Left renal pelvis (tissue), 4 donors: ENCODE measurements around the gene JCAD. TPM values are rescaled to one million over a fixed set of nuclear protein-coding genes. Genes with fewer than 3 reads are reported as not detected.
"Not testable (repeated sequence)": the region's sequence is repeated elsewhere in the genome, so short reads cannot be mapped to it uniquely, and the experiment has no call there.

Experiments
- DNase-seq, 4 donors: peaks; one replicate each; pipeline ENCODE4 v3.0.0-alpha.2; 2013; ENCODE audit warnings: low read depth in 4 of 4, low spot score in 3 of 4
- polyA plus RNA-seq, 4 donors: library from polyadenylated mRNA; unstranded; fragments of 120-200 nt; gene quantifications; one replicate each; pipeline ENCODE4 v1.2.1, GENCODE V29; 2013; ENCODE audit not compliant: insufficient read length in 4 of 4

Gene JCAD
- polyA plus RNA-seq, 4 donors = 23.8 to 68.2 (median 31.5) TPM

DNA sequence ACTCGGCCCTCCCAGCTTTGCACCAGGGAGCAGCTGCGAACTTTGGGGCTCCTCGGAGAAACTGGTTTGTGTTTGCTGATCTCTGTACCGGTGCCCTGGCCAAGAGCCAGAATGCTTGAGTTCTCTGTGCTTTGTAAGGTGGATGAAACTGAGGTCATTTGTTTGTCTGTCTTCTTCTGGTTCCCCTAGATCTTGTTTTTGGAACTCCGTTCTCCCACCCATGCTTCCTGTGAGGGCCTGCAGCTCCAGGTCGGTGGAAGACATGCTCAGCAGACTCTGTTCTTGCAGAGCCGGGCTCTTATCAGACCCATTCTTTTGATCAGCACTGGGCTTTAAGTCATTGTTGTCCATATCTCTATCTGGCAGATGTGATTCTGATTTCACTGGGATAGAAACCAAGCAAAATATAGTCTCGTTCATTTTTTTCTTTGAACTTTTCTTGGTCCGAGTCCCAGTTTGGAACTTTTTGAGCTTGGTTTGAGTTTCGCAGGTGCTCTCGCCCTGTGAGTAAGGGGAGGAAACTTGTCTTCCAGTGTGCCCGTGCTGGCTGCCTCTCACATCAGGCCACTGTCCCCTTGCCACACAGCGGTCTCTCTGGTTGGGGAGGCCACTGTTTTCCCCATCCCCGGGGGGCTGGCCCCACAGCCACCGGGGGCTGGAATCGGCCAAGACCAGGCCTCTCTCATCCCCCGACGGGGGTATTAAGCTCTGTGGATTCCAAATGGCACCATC is 31.2 kb downstream of the JCAD start:
- DNase-seq = no peak

- DNase-seq = no peak
Measured at GRCh38 chr10:30027057-30028005, 32.1 kb downstream of the JCAD start.

- DNase-seq = no peak
Measured at GRCh38 chr10:30026578-30026977, 32.8 kb downstream of the JCAD start.

GRCh38 chr10:30026080-30026479 is 33.3 kb downstream of the JCAD start:
- no peak for DNase-seq

- not testable (repeated sequence) for DNase-seq
Measured at GRCh38 chr10:30025428-30025827, 34.0 kb downstream of the JCAD start.

DNA sequence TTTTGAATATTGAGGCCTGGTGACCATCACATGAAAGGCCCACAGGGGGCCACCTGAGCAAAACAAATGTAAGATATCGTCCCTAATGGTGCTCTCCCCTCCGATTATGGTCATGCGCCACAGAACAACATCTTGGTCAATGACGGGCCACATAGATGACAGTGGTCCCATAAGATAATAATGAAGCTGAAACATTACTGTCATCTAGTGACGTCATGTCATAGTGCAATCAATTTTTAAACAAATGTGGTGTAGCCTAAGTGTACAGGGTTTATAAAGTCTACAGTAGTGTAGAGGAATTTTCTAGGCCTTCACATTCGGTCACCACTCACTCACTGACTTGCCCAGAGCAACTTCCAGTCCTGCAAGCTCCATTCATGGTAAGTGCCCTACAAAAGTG is 36.8 kb downstream of the JCAD start:
- DNase-seq = no peak

GRCh38 chr10:30019468-30019867 is 39.9 kb downstream of the JCAD start:
- no peak for DNase-seq

GRCh38 chr10:30018496-30018895 is 40.9 kb downstream of the JCAD start:
- DNase-seq = no peak

DNA sequence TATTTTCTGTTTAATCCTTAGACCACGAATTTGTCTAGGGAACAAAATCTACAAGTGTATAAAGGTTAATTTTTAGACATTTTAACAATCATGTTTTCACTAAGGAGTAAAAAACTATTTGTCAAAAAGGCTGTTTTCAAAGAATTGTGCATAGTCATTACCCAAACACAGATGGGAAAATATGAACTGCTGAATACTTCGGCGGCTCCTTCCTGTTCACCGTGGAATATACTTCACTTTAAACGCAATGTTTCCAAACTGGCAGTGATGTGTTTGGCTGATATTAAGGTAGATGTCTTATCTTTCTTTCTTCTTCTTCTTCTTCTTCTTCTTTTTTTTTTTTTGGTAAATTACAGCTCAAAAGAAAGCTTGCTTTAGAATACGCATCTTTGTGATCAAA is 41.4 kb downstream of the JCAD start:
- no peak for DNase-seq

GRCh38 chr10:30017556-30017955 is 41.8 kb downstream of the JCAD start:
- DNase-seq = no peak

GRCh38 chr10:30014511-30014910 is 44.9 kb downstream of the JCAD start:
- DNase-seq = no peak

DNA sequence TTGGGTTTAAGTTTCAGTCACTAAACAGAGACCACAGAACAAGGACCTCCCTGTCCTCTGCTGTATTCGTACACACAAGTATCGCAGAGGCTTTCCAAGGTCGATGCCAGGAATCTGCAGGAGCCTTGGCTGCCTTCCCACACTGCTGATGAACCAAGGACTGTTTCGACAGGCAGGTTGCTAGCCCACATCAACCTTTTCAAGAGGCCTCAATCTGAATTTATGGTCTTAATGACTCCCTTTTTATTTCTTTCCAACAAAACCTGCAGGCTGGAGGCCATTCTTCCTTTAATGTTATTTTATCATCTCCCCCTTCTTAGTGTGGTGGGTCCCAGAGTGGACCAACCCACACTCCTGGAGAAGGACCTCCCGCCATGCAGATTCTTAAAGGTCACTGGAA is 45.6 kb downstream of the JCAD start:
- DNase-seq = no peak

GRCh38 chr10:30011956-30012647 is 47.3 kb downstream of the JCAD start:
- DNase-seq = no peak

DNA sequence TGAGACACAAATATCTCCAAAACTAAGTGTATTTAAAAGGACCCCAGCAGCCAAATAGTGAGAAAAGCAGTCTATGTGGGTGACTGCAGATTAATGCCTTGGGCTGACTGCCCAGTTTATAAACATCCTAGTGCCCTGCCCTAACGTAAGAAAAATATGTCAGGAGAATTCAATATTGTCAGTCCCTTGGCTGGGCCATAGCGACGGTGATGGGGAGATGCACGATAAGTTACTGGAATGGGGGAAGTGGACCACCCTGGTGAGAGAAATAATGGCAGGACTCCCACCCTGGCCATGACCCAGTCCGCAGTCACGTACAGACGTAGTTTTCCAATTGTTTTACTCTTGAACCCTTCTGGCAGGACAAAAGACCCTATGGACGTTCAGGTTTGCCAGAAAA is 48.0 kb downstream of the JCAD start:
- DNase-seq = no peak

- no peak for DNase-seq
Measured at GRCh38 chr10:30007406-30007805, 52.0 kb downstream of the JCAD start.

GRCh38 chr10:30006410-30006809 is 53.0 kb downstream of the JCAD start:
- DNase-seq = no peak

DNA sequence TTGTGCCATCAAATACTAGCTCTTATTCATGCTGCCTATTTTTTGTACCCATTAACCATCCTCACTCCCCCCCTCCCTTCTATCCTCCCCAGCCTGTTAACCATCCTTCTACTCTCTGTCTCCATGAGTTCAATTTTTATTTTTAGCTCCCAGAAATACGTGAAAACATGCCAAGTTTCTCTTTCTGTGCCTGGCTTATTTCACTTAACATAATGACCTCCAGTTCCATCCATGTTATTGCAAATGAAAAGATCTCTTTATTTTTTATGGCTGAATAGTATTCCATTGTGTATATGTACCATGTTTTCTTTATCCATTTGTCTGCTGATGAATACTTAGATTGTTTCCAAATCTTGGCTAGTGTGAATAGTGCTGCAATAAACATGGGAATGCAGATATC is 54.3 kb downstream of the JCAD start:
- not testable (repeated sequence) for DNase-seq

GRCh38 chr10:30002426-30003266 is 56.7 kb downstream of the JCAD start:
- DNase-seq = peak in 1 of 4 donors; percentile 52

GRCh38 chr10:30000802-30001571 is 58.4 kb downstream of the JCAD start:
- DNase-seq = no peak
